ENCODE measurements around the gene NEK7.
"Not testable (repeated sequence)": the region's sequence is repeated elsewhere in the genome, so short reads cannot be mapped to it uniquely, and the experiment has no call there.

NEK7 gene

GRCh38 chr1:198298640-198299039, 141.8 kb downstream of the NEK7 start:
- DNase-seq, result no peak

- no peak for DNase-seq
These were observed 143.7 kb downstream of the NEK7 start for GRCh38 chr1:198300451-198300850.

DNA sequence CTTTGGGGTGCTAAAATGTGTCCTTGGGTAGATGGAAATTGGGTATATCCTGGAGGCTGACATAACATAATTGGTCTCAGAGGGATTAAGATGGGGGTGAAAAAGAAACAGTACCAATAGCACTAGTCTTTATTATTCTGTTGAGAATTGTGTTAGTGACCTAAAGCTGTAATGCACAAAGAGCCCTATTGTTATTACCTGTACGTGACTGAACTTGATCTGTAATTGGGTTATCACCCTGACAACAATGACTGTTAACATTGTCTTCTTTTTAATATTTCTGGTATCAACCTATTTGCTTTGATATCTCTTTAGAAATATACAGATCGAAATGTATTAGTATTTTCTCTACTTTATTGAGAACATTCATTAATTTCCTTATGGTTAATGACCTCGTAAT, 147.6 kb downstream of the NEK7 start:
- no peak for DNase-seq

DNA sequence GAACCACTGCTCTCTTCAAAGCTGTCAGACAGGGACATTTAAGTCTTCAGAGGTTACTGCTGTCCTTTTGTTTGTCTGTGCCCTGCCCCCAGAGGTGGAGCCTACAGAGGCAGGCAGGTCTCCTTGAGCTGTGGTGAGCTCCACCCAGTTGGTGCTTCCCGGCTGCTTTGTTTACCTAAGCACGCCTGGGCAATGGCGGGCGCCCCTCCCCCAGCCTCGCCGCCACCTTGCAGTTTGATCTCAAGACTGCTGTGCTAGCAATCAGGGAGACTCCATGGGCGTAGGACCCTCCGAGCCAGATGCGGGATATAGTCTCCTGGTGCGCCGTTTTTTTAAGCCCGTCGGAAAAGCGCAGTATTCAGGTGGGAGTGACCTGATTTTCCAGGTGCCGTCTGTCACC, 158.0 kb downstream of the NEK7 start:
- not testable (repeated sequence) for DNase-seq

DNA sequence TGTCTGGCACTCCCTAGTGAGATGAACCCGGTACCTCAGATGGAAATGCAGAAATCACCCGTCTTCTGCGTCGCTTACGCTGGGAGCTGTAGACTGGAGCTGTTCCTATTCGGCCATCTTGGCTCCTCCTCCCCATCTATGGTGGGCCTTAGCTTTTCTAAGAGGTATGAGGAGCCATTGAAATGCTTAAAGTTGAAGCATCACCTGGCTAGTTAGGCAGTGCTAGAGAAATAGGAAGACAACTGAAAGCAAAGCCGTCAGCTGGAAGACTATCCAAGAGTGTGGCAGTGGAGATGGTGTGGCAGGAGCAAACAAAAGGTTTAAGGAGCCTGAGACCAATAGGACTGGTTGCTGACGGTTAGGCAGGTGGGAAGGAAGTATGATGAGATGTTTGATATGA, 158.5 kb downstream of the NEK7 start:
- not testable (repeated sequence) for DNase-seq

GRCh38 chr1:198316546-198317100, 159.8 kb downstream of the NEK7 start:
- no peak for DNase-seq

GRCh38 chr1:198318085-198318484, 161.3 kb downstream of the NEK7 start:
- no peak for DNase-seq

GRCh38 chr1:198320759-198321158, 164.0 kb downstream of the NEK7 start:
- DNase-seq, result no peak

DNA sequence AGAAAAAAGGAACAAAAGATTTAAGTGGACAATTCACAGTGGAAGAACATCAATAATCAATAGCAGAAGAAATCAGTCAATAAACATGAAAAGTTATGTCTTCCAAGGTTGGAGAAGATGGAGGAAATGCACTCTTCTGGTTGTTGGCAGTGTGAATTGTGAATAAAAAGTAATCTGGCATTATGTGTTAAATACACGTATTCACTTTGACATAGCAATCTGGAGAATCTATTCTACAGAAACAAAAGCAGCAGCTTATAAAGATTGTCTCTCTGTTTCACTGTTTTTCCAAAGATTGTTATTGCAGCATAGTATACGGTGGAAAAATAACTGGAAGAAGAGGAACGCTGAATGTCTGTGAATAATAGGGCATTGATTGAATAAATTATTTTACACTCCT, 169.4 kb downstream of the NEK7 start:
- no peak for DNase-seq

DNA sequence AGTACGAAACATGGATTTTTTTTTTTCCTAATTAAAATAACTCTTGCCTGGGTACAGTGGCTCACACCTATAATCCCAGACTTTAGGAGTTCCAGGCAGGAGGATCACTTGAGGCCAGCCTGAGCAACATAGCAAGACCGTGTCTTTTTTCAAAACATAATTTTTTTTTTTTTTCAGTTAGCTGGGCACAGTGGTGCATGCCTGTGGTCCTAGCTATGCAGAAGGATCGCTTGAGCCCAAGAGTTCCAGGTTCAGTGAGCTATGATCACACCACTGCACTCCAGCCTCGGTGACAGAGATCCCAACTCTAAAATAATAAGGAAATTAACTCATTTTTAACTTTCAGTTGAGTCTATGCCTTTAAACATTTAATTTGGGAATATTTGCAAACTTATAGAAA, 170.1 kb downstream of the NEK7 start:
- DNase-seq, result no peak

GRCh38 chr1:198328458-198329032, 171.7 kb downstream of the NEK7 start:
- DNase-seq, result no peak

DNA sequence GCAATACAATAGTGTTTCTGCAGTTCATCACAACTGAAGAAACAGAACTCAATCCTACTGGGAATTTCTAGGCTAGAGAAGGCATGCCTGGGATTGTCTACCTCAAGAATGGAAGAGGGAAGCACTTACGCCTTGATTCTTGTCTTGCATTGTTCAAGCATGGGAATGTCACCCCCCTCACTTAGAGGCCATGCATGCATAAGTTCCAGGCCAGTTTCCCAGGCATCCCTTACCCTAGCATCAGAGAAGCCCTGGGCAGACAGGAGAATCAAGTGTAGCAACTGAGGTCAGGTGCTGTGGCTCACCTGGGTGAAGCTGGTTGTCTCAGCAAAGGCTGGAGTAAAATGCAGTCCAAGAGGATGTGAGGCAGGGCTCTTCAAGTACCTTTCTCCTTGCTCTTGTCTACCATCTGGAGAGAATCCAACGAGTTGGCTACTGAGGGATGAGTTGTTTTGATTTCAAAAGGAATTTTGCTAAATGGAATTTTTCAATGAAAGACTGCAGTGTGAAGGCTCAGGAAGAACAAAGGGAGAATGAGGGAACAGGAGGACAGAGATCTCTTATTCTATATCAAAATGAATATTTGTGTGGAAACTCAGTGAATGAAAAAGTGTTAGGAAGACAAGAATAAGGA, 174.3 kb downstream of the NEK7 start:
- DNase-seq, result no peak

GRCh38 chr1:198333744-198334143, 176.9 kb downstream of the NEK7 start:
- DNase-seq, result no peak

DNA sequence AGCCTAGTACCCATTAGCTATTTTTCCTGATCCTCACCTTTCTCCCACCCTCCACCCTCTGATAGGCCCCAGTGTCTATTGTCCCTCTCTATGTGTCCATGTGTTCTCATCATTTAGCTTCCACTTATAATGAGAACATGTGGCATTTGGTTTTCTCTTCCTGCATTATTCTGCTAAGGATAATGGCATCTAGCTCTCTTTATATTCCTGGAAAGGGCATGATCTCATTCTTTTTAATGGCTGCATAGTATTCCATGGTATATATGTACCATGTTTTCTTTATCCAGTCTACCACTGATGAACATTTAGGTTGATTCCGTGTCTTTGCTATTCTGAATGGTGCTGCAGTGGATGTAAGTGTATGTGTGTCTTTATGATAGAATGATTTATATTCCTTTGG, 178.9 kb downstream of the NEK7 start:
- no peak for DNase-seq

DNA sequence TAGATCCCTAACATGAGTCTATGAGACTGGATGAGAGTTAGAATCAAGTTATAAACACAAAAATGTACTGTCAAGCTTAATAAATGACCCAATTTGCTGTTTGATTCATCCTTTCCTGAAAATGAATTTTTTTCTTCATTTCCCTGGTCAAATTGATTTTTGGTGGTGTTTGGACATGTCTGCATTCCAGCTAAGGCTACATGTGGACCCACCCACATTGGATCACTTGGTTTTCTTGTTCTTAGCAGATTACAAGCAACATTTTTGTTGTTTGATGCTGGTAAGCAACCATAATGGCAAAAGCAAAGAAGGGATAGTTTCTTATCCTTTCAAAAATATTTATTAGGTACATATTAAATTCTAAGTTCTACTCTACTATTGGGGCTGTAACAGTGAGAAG, 181.1 kb downstream of the NEK7 start:
- no peak for DNase-seq

GRCh38 chr1:198340139-198340538, 183.3 kb downstream of the NEK7 start:
- DNase-seq, result no peak

GRCh38 chr1:198346178-198346577, 189.4 kb downstream of the NEK7 start:
- no peak for DNase-seq

GRCh38 chr1:198350456-198350855, 193.7 kb downstream of the NEK7 start:
- no peak for DNase-seq

DNA sequence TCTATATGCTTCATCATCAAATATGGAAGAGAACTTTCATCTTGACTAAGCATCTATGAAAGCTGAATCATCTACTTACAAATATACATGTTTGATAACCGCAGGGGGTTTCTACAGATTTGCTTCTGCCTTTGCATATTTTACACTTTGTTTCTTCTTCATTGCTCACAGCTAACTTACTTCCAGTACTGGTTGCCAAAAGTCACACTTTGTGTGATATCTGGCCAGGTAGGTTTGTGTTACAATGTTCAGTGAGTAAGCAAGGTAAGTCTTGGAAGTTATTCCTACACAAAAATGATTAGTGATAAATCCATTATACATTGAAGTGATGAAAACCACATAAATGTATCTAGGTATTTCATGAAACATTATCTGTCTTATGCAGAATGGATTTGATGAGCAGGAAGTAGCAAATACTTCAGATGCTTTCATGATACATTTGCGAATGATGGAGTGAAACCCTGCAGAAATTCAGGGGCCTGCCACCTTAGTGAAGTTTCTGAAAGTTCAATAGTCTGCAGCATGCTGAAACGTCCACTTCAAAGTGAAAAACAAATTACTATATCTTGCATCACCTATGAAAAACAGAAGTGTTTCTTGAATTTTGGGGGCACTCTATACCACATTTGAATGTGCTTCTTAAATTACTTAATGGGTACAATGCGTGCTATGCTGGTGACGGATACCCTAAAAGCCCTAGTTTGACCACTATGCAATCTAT, 196.3 kb downstream of the NEK7 start:
- no peak for DNase-seq

GRCh38 chr1:198357937-198358336, 201.1 kb downstream of the NEK7 start:
- no peak for DNase-seq

DNA sequence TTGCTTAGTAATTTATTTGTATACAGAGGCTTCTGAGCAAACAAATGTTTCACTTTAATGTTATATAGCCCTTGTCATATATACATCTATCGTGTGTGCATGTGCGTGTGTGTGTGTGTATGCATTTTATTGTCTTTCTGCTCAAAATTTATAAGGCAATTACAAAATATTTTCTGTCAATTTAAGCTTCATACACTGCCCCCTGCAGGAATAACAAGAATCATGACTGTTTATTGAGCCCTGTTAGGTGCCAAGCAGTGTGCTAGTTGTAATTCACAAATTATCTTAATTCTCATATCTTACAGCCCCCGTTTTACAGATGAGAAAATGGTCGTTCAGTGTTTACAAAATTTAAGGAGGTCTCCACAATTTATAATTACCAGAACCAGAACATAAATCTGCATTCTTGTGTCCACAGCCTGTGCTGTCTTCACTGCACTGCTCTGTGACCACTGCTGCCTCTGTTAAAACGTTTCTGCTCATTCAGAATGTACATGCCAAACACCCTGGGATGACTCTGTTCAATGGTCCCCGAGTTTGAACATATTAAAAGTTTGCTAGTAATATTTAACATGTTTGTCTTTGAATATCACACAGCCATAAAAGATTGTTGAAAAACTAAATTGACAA, 202.3 kb downstream of the NEK7 start:
- DNase-seq, result no peak

DNA sequence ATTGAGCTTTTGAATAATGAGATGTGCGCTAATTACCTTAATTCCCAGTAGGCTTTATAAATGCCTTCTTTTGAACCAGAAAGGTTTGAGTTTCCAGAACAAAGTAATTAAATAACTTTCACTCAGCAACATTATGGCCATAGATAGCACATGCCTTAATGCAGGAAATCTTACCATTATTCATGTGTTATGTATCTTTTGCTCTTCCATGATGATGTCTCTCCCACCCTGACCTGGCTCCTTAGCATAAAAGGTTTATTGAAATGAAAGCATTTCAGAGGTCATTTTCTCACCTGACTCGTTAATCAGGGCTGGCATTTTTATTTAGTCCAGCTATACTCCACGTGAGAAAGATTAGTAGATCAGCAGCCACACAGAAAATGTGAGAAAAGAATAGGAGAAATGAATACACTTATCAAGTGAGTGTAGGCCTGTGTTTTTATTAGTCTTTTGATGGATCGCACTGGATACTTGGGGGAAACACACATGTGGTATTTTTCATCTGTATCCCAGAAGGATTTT, 203.5 kb downstream of the NEK7 start:
- DNase-seq, result no peak

GRCh38 chr1:198361237-198361767, 204.5 kb downstream of the NEK7 start:
- DNase-seq, result no peak
